ENCODE data around the gene JOSD2.
A peak's percentile ranks its signal among the peaks of the same experiment; 100 is the strongest.

JOSD2 gene

DNA sequence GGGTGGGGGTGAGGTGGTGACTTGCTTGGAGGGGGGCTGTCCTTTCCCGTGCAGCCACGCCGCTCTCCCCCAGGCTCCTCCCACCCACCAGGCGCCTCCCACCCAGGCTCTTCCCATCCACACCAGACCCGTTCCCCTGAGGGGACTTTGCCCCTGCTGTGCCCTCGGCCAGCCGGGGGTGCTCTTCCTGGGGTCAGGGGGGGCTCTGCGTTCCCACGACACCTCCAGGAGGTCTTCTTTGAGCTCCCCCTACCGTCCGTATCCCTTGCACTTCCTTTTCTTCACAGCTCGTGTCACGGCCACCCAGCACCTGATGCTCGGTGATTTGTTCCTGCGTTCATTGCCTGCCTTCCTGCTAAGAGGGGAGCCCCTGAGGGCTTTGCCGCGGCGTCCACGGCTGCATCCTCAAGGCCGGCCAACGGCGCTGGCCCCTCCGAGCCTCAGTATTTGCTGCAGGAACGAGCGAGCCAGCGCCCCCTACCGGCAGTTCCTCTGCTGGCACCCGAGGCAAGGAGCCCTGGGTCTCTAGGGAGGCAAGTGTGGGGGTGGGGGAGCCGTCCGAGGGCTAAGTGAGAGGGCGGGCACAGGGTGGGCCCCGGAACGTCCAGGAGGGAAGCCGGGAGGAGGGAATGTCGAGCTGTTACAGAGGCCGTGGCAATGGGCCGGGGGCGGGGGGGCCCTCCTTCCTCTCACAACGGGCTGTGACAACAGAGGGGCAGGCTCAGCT is 45.5 kb upstream of the JOSD2 start:
- H3K27me3 ChIP-seq = peaks cover 18% of the 10 kb centered on the region; the same call in 1 of the 2 replicates
- TF ChIP-seq, protein P1, sequence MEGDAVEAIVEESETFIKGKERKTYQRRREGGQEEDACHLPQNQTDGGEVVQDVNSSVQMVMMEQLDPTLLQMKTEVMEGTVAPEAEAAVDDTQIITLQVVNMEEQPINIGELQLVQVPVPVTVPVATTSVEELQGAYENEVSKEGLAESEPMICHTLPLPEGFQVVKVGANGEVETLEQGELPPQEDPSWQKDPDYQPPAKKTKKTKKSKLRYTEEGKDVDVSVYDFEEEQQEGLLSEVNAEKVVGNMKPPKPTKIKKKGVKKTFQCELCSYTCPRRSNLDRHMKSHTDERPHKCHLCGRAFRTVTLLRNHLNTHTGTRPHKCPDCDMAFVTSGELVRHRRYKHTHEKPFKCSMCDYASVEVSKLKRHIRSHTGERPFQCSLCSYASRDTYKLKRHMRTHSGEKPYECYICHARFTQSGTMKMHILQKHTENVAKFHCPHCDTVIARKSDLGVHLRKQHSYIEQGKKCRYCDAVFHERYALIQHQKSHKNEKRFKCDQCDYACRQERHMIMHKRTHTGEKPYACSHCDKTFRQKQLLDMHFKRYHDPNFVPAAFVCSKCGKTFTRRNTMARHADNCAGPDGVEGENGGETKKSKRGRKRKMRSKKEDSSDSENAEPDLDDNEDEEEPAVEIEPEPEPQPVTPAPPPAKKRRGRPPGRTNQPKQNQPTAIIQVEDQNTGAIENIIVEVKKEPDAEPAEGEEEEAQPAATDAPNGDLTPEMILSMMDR (IDR thresholded peaks at IDR 0.05; ENCODE audit: low read depth, low read length) = peak; percentile 85
- no peaks in the 10 kb centered on the region for H3K36me3 ChIP-seq
- H3K4me1 ChIP-seq = no peaks in the 10 kb centered on the region
- H3K4me3 ChIP-seq (ENCODE audit: low read depth, low read length) = peak overlapping the region; percentile 50
- DNase-seq = peak; percentile 93
- no peaks in the 10 kb centered on the region for H3K9me3 ChIP-seq

DNA sequence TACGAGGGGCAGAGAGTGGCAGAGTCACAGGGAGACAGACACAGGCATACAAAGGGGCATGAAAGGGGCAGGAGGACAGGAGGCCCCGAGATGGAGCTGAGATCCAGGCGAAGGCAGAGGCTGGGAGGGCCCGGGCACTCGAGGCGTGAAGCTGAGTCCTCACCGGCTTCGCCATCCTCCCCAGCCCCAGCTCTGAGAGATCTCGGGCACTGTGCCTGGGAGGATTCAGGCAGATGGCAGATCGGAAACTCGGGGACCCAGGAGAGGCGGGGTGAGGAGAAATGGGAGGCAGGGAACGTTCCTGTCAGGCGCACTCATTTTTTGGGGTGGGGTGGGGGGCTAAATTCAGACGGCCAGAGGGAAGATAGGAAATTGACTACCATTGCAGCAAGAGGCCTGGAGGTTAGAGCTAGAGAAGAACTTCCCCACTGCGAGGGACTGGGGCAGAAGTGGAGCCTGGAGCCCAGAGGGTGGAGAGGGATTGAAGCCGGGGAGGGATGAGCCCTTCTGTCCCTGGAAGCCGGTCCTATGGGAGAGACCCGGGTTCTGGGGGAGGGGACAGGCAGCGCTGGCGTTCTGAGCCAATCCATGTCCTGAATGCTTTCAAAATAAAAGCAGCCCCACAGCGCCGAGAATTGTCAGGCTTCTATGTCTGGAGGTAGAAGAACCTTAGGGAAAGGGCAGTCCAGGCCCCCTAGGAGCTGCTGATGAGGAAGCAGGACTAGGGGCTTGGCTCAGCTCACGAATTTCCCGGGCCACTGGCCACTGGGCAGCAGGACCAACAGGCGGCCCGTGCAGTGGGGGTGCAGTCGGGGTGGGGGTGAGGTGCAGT is 44.7 kb upstream of the JOSD2 start:
- no peaks in the 10 kb centered on the region for H3K4me1 ChIP-seq
- peak overlapping the region; percentile 50 for H3K4me3 ChIP-seq (ENCODE audit: low read depth, low read length)
- TF ChIP-seq, protein P1 (IDR thresholded peaks at IDR 0.05; ENCODE audit: low read depth, low read length) = no peak
- peaks cover 14% of the 10 kb centered on the region for H3K27me3 ChIP-seq
- H3K9me3 ChIP-seq = no peaks in the 10 kb centered on the region
- no peaks in the 10 kb centered on the region for H3K36me3 ChIP-seq
- DNase-seq = peak; percentile 51

DNA sequence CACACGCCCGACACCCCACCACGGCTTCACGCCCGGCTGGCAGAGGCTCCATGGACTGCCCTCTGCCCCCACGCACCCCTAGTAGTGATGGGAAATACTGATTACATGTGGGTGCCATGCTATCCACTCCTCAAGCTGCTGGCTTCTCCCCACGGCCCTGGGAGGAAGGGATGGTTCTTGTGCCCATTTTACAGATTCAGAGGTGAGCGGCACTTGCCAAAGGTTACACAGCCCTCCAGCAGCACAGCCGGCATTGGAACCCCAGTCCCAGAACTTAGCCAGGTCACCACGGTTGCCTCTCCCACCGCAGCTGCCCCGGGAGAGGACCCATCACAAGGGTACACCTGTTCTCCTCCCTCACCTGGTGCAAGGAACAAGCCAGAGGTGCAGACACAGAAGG is 44.0 kb upstream of the JOSD2 start:
- no peak for DNase-seq
- Histone ChIP-seq H3K27me3 (peaks cover 8% of the 10 kb centered on the region), H3K4me1 (no peaks in the 10 kb centered on the region), H3K9me3 (no peaks in the 10 kb centered on the region), H3K4me3 (ENCODE audit: low read depth, low read length) (no peak overlapping the region), H3K36me3 (no peaks in the 10 kb centered on the region)
- TF ChIP-seq, protein P1 (IDR thresholded peaks at IDR 0.05; ENCODE audit: low read depth, low read length) = no peak

DNA sequence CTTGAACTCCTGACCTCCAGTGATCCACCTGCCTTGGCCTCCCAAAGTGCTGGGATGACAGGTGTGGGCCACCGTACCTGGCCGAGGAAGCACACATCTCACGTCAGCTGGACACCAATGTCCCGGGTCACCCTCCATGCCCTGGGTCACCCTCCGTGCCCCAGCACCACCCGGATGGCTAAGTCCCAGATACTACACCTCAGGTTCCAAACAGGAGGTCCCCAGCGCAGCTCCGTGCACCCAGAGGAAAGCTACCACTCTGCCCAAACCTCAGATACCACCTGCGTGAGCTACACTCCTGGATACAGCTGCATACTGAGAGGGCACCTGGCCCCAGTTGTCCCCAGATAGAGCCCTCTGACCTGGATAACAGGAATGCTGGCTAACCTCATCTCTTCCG is 43.2 kb upstream of the JOSD2 start:
- H3K4me3 ChIP-seq (ENCODE audit: low read depth, low read length) = no peak overlapping the region
- H3K27me3 ChIP-seq = peaks cover 4% of the 10 kb centered on the region
- no peaks in the 10 kb centered on the region for H3K36me3 ChIP-seq
- DNase-seq = no peak
- no peaks in the 10 kb centered on the region for H3K9me3 ChIP-seq
- TF ChIP-seq, protein P1 (IDR thresholded peaks at IDR 0.05; ENCODE audit: low read depth, low read length) = no peak
- no peaks in the 10 kb centered on the region for H3K4me1 ChIP-seq

DNA sequence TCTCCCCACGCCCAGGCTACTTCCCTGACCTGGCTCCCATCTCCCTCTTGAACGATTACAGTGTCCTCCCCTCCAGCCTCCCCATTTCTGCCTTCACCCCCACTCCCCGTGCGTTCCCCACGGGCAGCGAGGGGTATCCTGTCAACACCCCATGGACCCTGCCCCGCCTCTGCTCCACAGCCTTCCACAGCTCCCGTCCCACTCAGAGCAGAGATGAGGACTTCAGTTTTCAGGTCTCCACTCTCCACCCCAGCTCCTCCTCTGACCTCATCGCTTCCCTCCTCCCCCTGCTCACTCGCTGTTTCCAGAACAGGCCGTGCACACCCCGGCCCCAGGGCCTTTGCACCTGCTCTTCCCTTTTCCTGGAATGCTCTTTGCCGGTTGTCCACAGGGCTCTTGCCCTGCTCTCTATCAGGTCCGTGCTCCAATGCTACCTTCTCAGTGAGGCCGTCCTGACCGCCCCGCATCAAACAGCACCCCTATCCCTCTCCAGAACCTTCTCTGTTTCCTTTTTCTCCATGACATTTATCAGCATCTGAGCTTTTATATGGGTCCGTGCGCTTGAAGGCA is 42.2 kb upstream of the JOSD2 start:
- DNase-seq = no peak
- H3K9me3 ChIP-seq = no peaks in the 10 kb centered on the region
- no peak overlapping the region for H3K4me3 ChIP-seq (ENCODE audit: low read depth, low read length)
- H3K36me3 ChIP-seq = no peaks in the 10 kb centered on the region
- H3K27me3 ChIP-seq = peaks cover 8% of the 10 kb centered on the region
- no peaks in the 10 kb centered on the region for H3K4me1 ChIP-seq
- TF ChIP-seq, protein P1 (IDR thresholded peaks at IDR 0.05; ENCODE audit: low read depth, low read length) = no peak
